Transverse colon (tissue), 4 donors: ENCODE measurements around the gene KRT78. TPM values are rescaled to one million over a fixed set of nuclear protein-coding genes. Genes with fewer than 3 reads are reported as not detected.

Source experiments
- DNase-seq: peaks from one replicate; pipeline ENCODE4 v3.0.0-alpha.2; 2019
- H3K27ac ChIP-seq, 4 donors: fragments of 200-600 bp; sonication (generic); 2 replicates each; pipeline ENCODE4 v1.5.1; 2016 to 2018; ENCODE audit warnings: inconsistent platforms in 4 of 4
- H3K27me3 ChIP-seq: fragments of 200-600 bp; sonication (generic); 2 replicates; pipeline ENCODE4 v1.5.1; 2017; ENCODE audit warnings: inconsistent platforms
- H3K36me3 ChIP-seq, 4 donors: fragments of 200-600 bp; sonication (generic); 2 replicates each; pipeline ENCODE4 v1.5.1; 2017 to 2019; ENCODE audit warnings: inconsistent platforms in 4 of 4
- H3K4me1 ChIP-seq, 4 donors: fragments of 200-600 bp; sonication (generic); 2 replicates each; pipeline ENCODE4 v1.5.1; 2017 to 2020; ENCODE audit warnings: inconsistent platforms in 4 of 4
- H3K4me3 ChIP-seq, 4 donors: fragments of 200-600 bp; sonication (generic); 1 replicate in 1 of 4; 2 replicates in 3 of 4; pipeline versions ENCODE4 v1.5.1 to v1.6.1; 2017 to 2019; ENCODE audit warnings: inconsistent platforms in 4 of 4
- H3K9me3 ChIP-seq, 2 donors: fragments of 200-600 bp; sonication (generic); 2 replicates each; pipeline ENCODE4 v1.5.1; 2017 to 2019; ENCODE audit warnings: inconsistent platforms in 2 of 2
- EP300 ChIP-seq: sonication (generic); formaldehyde crosslinking; IDR thresholded peaks from one replicate; pipeline ENCODE4 v1.6.1; 2017; ENCODE audit warnings: antibody characterized with exemption, low read depth
- POLR2A ChIP-seq: fragments of 450-650 bp; IDR thresholded peaks from one replicate; pipeline ENCODE4 v1.6.1; 2016; ENCODE audit warnings: antibody characterized with exemption, mild to moderate bottlenecking, moderate library complexity
- POLR2AphosphoS5 ChIP-seq, 3 donors: sonication (generic); formaldehyde crosslinking; IDR thresholded peaks; one replicate each; pipeline ENCODE4 v1.6.1; 2016; ENCODE audit warnings: antibody characterized with exemption in 3 of 3
- WGBS, 2 donors: methylation state at CpG; one replicate each; pipeline ENCODE4 v1.1.5; 2018; ENCODE audit warnings: low coverage in 1 of 2; 5-methylcytosine and 5-hydroxymethylcytosine counted together
- in situ Hi-C, 4 donors: fragments of 200-750 bp; cut with MboI; loops; one replicate each; pipeline versions ENCODE4 v1.15.0 to v1.15.1; 2017; ENCODE audit warnings: low sequenced_read_pairs in 3 of 4, low pct_ligation_motif_present in 1 of 4, low pct_unique_long_range_greater_than_20kb in 1 of 4
- intact Hi-C: fragments of 100-400 bp; cut with DNase I; formaldehyde crosslinking; loops from one replicate; pipeline ENCODE4 v1.15.1; 2023; ENCODE audit warnings: low total_unique reads
- total RNA-seq, 4 donors: library from RNA; depleted of rRNA; stranded (reverse); fragments of >200 nt; gene quantifications; one replicate each; pipeline ENCODE4 v1.1.0, GENCODE V29; 2016
- TF ChIP-seq, protein P1 (sequence below), 5 experiments: fragments of 200-600 bp in 3 of 5; fragments of 450-650 bp in 2 of 5; sonication (generic) in 3 of 5; IDR thresholded peaks; 1 replicate in 2 of 5; 2 replicates in 3 of 5; pipeline ENCODE4 v1.5.1; 2016 to 2017; ENCODE audit warnings: antibody characterized with exemption in 5 of 5, inconsistent platforms in 3 of 5, mild to moderate bottlenecking in 2 of 5, moderate library complexity in 1 of 5

The KRT78 gene
- total RNA-seq, 4 donors from 2014 or later = not detected

DNA sequence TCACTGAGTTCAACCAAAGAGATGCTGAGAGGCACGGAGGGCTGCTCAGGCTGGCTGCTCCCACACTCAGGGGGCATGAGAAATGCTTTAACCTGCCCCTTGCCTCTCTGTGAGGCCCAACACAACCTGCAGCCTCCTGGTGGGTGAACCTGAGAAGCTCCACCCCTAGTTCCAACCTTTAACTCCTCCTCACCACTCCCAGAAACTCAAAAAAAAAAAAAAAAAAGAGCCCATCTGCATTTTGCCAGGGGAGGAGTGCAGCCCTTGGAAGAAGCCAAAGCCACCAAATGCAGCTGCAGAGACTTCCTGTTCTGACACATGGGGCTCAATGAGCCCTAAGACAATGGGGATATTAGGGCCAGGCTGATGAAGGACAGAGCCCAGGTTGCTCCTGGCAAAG is 43.8 kb downstream of the KRT78 start:
- H3K4me3 ChIP-seq = no peak overlapping the region
- H3K27me3 ChIP-seq = no peaks in the 10 kb centered on the region
- H3K36me3 ChIP-seq = no peaks in the 10 kb centered on the region
- H3K4me1 ChIP-seq = peaks cover 0 to 10% (median 6%) of the 10 kb centered on the region in 4 donors
- no peak for DNase-seq
- in situ Hi-C loops = no loop called here
- 41% methylated on average over 1 of the region's 1 CpG; no CpG with 5 or more reads in 1 of the 2 donors for WGBS, 2 donors
- TF ChIP-seq, protein P1, sequence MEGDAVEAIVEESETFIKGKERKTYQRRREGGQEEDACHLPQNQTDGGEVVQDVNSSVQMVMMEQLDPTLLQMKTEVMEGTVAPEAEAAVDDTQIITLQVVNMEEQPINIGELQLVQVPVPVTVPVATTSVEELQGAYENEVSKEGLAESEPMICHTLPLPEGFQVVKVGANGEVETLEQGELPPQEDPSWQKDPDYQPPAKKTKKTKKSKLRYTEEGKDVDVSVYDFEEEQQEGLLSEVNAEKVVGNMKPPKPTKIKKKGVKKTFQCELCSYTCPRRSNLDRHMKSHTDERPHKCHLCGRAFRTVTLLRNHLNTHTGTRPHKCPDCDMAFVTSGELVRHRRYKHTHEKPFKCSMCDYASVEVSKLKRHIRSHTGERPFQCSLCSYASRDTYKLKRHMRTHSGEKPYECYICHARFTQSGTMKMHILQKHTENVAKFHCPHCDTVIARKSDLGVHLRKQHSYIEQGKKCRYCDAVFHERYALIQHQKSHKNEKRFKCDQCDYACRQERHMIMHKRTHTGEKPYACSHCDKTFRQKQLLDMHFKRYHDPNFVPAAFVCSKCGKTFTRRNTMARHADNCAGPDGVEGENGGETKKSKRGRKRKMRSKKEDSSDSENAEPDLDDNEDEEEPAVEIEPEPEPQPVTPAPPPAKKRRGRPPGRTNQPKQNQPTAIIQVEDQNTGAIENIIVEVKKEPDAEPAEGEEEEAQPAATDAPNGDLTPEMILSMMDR (IDR thresholded peaks at IDR 0.05) = no peak
- TF ChIP-seq POLR2A (no peak), POLR2AphosphoS5 (IDR thresholded peaks at IDR 0.05) (no peak), EP300 (no peak)
- intact Hi-C loops = no loop called here
- H3K9me3 ChIP-seq = no peaks in the 10 kb centered on the region
- no peak overlapping the region for H3K27ac ChIP-seq

DNA sequence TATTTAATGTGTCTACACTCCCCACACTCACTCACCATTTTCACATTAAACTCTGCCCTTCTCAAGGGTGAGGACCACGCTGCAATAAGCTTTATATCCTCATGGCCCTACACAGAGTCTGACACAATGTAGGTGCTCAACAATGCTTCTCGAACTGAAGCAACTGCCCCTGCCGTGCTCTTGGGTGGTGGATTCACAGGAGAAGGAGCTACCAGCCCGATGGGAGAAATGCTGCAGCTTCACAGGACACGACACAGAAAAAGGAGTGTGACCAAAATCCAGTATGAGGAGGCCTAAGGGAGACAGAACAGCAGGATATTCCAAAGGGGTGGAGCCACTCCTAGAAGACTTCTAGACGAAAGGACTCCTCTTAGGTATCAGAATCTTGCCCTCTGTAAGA is 46.4 kb downstream of the KRT78 start:
- in situ Hi-C loops (no loop called here), intact Hi-C loops (no loop called here)
- Histone ChIP-seq H3K27ac (no peak overlapping the region), H3K9me3 (no peaks in the 10 kb centered on the region), H3K36me3 (no peaks in the 10 kb centered on the region), H3K4me3 (no peak overlapping the region), H3K4me1 (peaks cover 0 to 10% (median 6%) of the 10 kb centered on the region in 4 donors), H3K27me3 (no peaks in the 10 kb centered on the region)
- 60 to 73% methylated on average over 1 to 6 of the region's 6 CpGs for WGBS, 2 donors
- DNase-seq = no peak
- TF ChIP-seq EP300 (no peak), POLR2AphosphoS5 (IDR thresholded peaks at IDR 0.05) (no peak)

DNA sequence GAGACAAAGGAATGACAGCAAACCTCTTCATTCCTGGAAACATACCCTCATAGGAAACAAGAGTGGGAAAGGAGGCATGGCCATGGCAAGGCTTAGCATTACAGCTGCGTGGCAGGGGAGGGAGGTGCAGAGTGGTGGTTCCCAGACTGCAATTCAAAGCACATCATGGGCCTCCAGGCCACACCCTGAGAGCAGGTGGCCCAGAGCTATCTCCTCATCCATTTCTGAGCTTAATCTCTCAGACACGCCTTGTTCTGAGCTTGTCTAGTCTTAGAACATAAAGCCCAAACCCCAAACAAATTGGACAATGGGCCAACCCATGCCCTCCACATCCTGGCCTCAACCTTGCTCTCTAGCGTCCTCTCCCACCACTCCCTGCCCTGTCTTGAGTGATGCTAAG is 47.0 kb downstream of the KRT78 start:
- peaks cover 0 to 10% (median 6%) of the 10 kb centered on the region in 4 donors for H3K4me1 ChIP-seq
- H3K27ac ChIP-seq = no peak overlapping the region
- TF ChIP-seq POLR2AphosphoS5 (IDR thresholded peaks at IDR 0.05) (no peak), EP300 (no peak), POLR2A (no peak)
- TF ChIP-seq, protein P1 (IDR thresholded peaks at IDR 0.05) = no peak
- H3K36me3 ChIP-seq = no peaks in the 10 kb centered on the region
- H3K9me3 ChIP-seq = no peaks in the 10 kb centered on the region
- in situ Hi-C loops = no loop called here
- no peaks in the 10 kb centered on the region for H3K27me3 ChIP-seq
- WGBS, 2 donors = 45% methylated on average over 3 of the region's 3 CpGs; no CpG with 5 or more reads in 1 of the 2 donors
- no peak overlapping the region for H3K4me3 ChIP-seq
- intact Hi-C loops = no loop called here
- DNase-seq = no peak

DNA sequence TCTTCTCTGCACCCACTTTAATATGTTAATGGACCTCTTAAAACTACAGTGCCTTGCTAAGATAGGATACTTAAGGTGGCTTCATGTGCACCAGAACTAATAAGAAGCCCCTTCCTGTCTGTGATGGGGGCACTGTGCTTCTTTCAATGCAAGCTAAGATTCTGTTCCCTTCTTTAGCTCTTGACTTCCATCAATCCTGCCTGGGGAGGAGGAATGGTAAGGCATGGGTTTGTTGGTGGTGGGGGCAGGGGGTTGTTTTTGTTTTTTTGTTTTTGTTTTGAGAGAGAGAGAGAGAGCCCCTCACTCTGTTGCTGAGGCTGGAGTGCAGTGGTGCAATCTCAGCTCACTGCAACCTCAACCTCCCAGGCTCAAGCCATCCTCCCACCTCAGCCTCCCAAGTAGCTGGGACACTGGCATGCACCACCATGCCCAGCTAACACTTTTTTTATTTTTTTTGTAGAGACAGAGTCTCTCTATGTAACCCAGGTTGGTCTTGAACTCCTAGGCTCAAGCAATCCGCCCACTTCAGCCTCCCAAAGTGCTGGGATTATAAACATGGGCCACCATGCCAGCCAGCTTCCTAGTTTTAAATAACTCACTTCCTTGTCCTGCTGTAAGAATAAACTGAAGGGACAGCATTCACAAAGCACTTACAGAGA is 48.4 kb downstream of the KRT78 start:
- H3K36me3 ChIP-seq = no peaks in the 10 kb centered on the region
- intact Hi-C loops = no loop called here
- in situ Hi-C loops = no loop called here
- H3K27me3 ChIP-seq = no peaks in the 10 kb centered on the region
- H3K4me1 ChIP-seq = peaks cover 0 to 10% (median 6%) of the 10 kb centered on the region in 4 donors
- no peaks in the 10 kb centered on the region for H3K9me3 ChIP-seq
- H3K4me3 ChIP-seq = no peak overlapping the region
- no peak overlapping the region for H3K27ac ChIP-seq
- TF ChIP-seq POLR2AphosphoS5 (IDR thresholded peaks at IDR 0.05) (no peak), EP300 (no peak), POLR2A (no peak)
- TF ChIP-seq, protein P1 (IDR thresholded peaks at IDR 0.05) = no peak
- 17 to 32% methylated on average over 1 of the region's 1 CpG for WGBS, 2 donors
- DNase-seq = peak; percentile 21
